NCI-H2107 (cell line): ENCODE data around the gene NMRK1.

ENCODE experiments used
- DNase-seq: peaks from one replicate; lab custom pipeline; 2025; lab: John Stamatoyannopoulos, UW

Gene NMRK1

GRCh38 chr9:75063556-75064305 is 24.2 kb downstream of the NMRK1 start:
- DNase-seq, result no peak

GRCh38 chr9:75061169-75061568 is 26.8 kb downstream of the NMRK1 start:
- DNase-seq, result no peak

- DNase-seq, result no peak
Observed at GRCh38 chr9:75054368-75055001, 33.5 kb downstream of the NMRK1 start.

- DNase-seq, result no peak
Observed at GRCh38 chr9:75053869-75054268, 34.1 kb downstream of the NMRK1 start.

GRCh38 chr9:75051285-75051684 is 36.7 kb downstream of the NMRK1 start:
- DNase-seq, result no peak

- no peak for DNase-seq
Observed at GRCh38 chr9:75047506-75047905, 40.4 kb downstream of the NMRK1 start.

- no peak for DNase-seq
Observed at GRCh38 chr9:75046725-75047345, 41.1 kb downstream of the NMRK1 start.

GRCh38 chr9:75041041-75041440 is 46.9 kb downstream of the NMRK1 start:
- DNase-seq, result no peak

GRCh38 chr9:75039801-75040200 is 48.2 kb downstream of the NMRK1 start:
- DNase-seq, result no peak

GRCh38 chr9:75039009-75039408 is 48.9 kb downstream of the NMRK1 start:
- no peak for DNase-seq

- DNase-seq, result no peak
Observed at GRCh38 chr9:75036793-75037192, 51.2 kb downstream of the NMRK1 start.

- no peak for DNase-seq
Observed at GRCh38 chr9:75033791-75034473, 54.0 kb downstream of the NMRK1 start.

GRCh38 chr9:75027187-75028107 is 60.5 kb downstream of the NMRK1 start:
- DNase-seq, result no peak

- DNase-seq, result no peak
Observed at GRCh38 chr9:75023846-75024245, 64.1 kb downstream of the NMRK1 start.

- DNase-seq, result no peak
Observed at GRCh38 chr9:75019654-75020053, 68.3 kb downstream of the NMRK1 start.

- DNase-seq, result no peak
Observed at GRCh38 chr9:75019022-75019421, 68.9 kb downstream of the NMRK1 start.

- DNase-seq, result no peak
Observed at GRCh38 chr9:75017378-75017777, 70.6 kb downstream of the NMRK1 start.

GRCh38 chr9:75013735-75014134 is 74.2 kb downstream of the NMRK1 start:
- DNase-seq, result no peak
